ENCODE results near the gene CSNK2A1. TPM values are rescaled to one million over a fixed set of nuclear protein-coding genes. Genes with fewer than 3 reads are reported as not detected.

CSNK2A1 gene
- total and polyA plus RNA-seq, 2 of the 8 experiments (the other 6 are each of a cell fraction or from before 2014, with no cell fraction given) = 117 to 260 TPM

GRCh38 chr20:582204-582603 lies 38.6 kb upstream of the CSNK2A1 start:
- Histone ChIP-seq H3K23ac (ENCODE audit: insufficient read length) (no peak overlapping the region), H3K36me3 (ENCODE audit: control insufficient read depth in 2 of 4, insufficient read depth in 4 of 4, low read length in 3 of 4) (no peaks in the 10 kb centered on the region), H3K27me3 (replicated peaks in 1 of 4; ENCODE audit: control insufficient read depth in 3 of 4, extremely low read depth in 1 of 4, insufficient read depth in 3 of 4, low read length in 3 of 4) (no peaks in the 10 kb centered on the region), H3K79me2 (ENCODE audit: control insufficient read depth in 1 of 2, insufficient read depth in 2 of 2, low read length in 2 of 2) (no peaks in the 10 kb centered on the region), H3K4me1 (replicated peaks in 1 of 4; ENCODE audit: control insufficient read depth in 3 of 4, insufficient read depth in 4 of 4, low read length in 3 of 4) (peaks cover 0 to 4% (median 2%) of the 10 kb centered on the region in 4 experiments; a peak in 3 of 7 replicates), H3K27ac (ENCODE audit: low read depth, low read length) (no peak overlapping the region), H3K9me3 (ENCODE audit: insufficient read depth in 2 of 2, low read depth in 1 of 2, low read length in 1 of 2) (no peaks in the 10 kb centered on the region), H3K79me1 (ENCODE audit: low read depth, low read length) (no peaks in the 10 kb centered on the region), H2BK15ac (ENCODE audit: low read length) (no peak overlapping the region), H2BK20ac (ENCODE audit: low read length) (no peak overlapping the region), H3K4me2 (ENCODE audit: insufficient read depth in 1 of 2, low read depth in 2 of 2, low read length in 2 of 2) (no peak overlapping the region), H3K4me3 (ENCODE audit: extremely low read depth in 1 of 4, insufficient read depth in 2 of 4, low read depth in 3 of 4, low read length in 4 of 4) (no peak overlapping the region), H3K18ac (ENCODE audit: extremely low read depth, low read length) (no peak overlapping the region), H3K56ac (replicated peaks; ENCODE audit: insufficient read length, low read depth, low read length) (no peak overlapping the region), H2AFZ (ENCODE audit: low read length) (peak overlapping the region; percentile 65; the same call in 1 of the 2 replicates), H3K14ac (ENCODE audit: insufficient read length) (no peak overlapping the region), H2AK5ac (ENCODE audit: low read depth, low read length) (no peak overlapping the region), H2BK5ac (ENCODE audit: low read depth, low read length) (no peak overlapping the region), H2BK120ac (replicated peaks; ENCODE audit: low read depth, low read length) (no peak overlapping the region), H3K9ac (replicated peaks in 1 of 4; ENCODE audit: extremely low read depth in 1 of 4, low read depth in 3 of 4, low read length in 3 of 4) (no peak overlapping the region), H3K4ac (replicated peaks; ENCODE audit: insufficient read length, low read depth, low read length) (no peak overlapping the region), H4K91ac (replicated peaks; ENCODE audit: insufficient read length, low read length) (no peak overlapping the region), H3K23me2 (ENCODE audit: low read depth, low read length) (peaks cover 4% of the 10 kb centered on the region; the same call in 1 of the 2 replicates), H4K8ac (ENCODE audit: extremely low read depth, insufficient read depth, low read length) (no peak overlapping the region), H2BK12ac (ENCODE audit: low read depth, low read length) (0 out of 2 replicates have a peak overlapping the region, but pooled peaks have one; percentile 32), H4K20me1 (replicated peaks in 1 of 2; ENCODE audit: control insufficient read depth in 1 of 2, insufficient read depth in 2 of 2, low read length in 2 of 2) (no peaks in the 10 kb centered on the region), H4K5ac (ENCODE audit: insufficient read length, low read depth, low read length) (no peak overlapping the region)
- ChIA-PET CTCF (ENCODE audit: partially characterized antibody) (interaction anchor here (0.6 to 2.2 kb wide), 3 partner anchors 57 to 155 kb away, joined by 3 to 6 read pairs (median 3); no protein-coding TSS in a partner anchor), POLR2A (ENCODE audit: partially characterized antibody) (interaction anchor here (1.3 kb wide), 1 partner anchor 61 kb away, joined by 3 read pairs; no protein-coding TSS in a partner anchor)
- no peak for TF ChIP-seq SUZ12 (IDR thresholded peaks at IDR 0.05; ENCODE audit: low read length)
- FAIRE-seq (no peak), DNase-seq (ENCODE audit: low read depth in 1 of 2, low spot score in 2 of 2) (no peak)
- 83% methylated on average over 5 of the region's 5 CpGs; no CpG with 5 or more reads in 1 of the 2 experiments for WGBS, 2 experiments (ENCODE audit: extremely low coverage in 1 of 2, insufficient coverage in 1 of 2, insufficient read length in 1 of 2, insufficient replicate concordance in 2 of 2, low coverage in 1 of 2, low lambda C conversion rate in 2 of 2, missing lambda C conversion rate in 1 of 2)

Data from H1 (cell line).